Activated T-cell treated with anti-CD3 and anti-CD28 coated beads for 1 hour (primary cell): ENCODE measurements around the gene SCRN1.
"Not testable (repeated sequence)": the region's sequence is repeated elsewhere in the genome, so short reads cannot be mapped to it uniquely, and the experiment has no call there.

Source experiments
- DNase-seq: peaks from one replicate; pipeline ENCODE4 v3.0.0-alpha.2; 2020; ENCODE audit warnings: low read depth

SCRN1 gene

DNA sequence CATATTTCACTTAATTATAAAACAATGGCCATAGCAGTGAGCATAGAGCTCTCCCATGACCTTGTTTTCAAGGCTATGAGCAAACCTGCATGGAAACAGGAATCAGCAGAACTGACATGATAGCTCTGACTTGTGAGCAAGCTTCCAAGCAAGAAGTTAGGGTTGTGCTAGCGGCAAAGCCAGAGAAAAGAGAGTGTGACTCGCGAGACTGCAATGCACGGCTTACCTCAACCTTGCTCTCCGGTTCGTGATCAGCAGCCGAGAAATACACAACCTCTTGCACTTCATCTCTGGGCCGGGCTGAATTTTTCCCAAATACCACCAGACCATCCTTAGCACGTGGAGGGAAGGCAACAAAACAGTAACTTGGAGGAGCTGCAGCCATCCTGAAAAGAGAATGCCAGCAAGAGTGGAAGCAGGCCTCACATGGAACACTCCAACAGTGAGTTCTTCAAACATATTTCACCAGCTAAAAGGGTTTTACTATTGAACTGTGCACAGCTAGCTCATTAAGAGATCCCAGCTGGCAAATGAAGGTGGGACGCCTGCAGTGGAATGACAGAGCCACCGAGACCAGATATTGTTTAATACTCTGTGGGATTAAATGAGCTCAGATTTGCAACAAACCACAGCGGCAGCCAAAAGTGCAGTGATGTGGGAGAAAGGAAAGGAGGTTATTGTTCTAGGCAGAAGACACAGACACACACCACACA, 20.8 kb downstream of the SCRN1 start:
- no peak for DNase-seq

DNA sequence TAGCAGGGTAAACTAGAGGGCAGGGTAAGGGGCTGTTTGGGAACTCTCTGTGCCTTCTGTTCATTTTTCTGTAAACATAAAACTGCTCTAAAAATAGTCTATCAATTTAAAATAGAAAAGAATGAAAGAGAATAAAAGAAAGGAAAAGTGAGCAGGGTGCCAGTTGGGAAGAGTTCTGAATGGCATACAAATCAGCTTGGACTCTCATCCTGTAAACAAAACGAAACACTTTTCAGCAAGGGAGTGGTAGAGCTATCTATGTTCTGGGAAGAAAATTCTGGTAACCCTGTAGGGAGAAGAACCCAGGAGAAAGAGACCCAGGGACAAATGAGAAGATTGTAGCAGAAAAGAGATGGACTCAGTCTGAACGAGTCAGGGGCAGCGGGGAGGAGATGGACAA, 24.6 kb downstream of the SCRN1 start:
- DNase-seq = no peak

GRCh38 chr7:29962035-29962434, 27.6 kb downstream of the SCRN1 start:
- no peak for DNase-seq

DNA sequence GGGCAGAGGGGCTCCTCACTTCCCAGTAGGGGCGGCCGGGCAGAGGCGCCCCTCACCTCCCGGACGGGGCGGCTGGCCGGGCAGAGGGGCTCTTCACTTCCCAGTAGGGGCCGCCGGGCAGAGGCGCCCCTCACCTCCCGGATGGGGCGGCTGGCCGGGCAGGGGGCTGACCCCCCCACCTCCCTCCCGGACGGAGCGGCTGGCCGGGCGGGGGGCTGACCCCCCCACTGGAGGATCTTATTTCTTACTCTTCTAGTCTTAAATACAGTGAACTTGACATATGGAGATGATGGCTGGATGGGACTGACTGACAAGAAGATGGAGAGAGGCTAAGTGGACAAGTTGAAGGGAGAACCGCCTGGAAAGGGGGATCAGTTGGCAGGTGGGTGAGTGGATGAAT, 28.0 kb downstream of the SCRN1 start:
- DNase-seq = not testable (repeated sequence)

DNA sequence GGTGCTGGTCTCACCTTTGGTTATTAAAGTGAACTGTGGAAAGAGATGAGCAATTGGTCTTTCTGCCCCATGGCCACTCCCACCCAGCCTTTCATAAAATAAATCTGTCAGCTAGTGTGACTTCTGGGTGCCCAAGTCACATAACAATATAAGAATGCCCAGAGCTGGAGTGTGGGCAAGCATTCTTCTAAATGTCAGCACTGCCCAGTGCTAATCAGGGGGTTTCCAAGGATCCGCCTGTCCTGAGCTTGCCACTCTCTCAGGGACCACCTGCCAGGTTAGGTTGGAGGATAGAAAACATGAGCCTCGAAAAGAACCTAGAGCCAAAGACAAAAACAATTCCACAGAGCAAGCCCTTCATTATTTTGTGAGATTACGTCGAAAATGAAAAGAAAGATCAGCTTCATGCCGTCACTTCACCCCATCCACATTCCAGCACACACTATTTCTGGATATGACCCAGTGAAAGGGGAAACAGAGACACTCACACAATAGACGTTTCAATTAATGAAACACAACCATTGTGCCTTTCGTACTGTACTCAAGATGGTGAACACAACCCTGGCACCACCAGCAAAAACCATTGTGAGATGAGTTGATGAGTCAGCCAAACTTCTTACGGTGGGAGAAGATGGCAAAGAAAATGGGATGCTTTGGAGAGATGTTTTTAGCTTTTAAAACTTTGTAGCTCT, 30.8 kb downstream of the SCRN1 start:
- DNase-seq = no peak

DNA sequence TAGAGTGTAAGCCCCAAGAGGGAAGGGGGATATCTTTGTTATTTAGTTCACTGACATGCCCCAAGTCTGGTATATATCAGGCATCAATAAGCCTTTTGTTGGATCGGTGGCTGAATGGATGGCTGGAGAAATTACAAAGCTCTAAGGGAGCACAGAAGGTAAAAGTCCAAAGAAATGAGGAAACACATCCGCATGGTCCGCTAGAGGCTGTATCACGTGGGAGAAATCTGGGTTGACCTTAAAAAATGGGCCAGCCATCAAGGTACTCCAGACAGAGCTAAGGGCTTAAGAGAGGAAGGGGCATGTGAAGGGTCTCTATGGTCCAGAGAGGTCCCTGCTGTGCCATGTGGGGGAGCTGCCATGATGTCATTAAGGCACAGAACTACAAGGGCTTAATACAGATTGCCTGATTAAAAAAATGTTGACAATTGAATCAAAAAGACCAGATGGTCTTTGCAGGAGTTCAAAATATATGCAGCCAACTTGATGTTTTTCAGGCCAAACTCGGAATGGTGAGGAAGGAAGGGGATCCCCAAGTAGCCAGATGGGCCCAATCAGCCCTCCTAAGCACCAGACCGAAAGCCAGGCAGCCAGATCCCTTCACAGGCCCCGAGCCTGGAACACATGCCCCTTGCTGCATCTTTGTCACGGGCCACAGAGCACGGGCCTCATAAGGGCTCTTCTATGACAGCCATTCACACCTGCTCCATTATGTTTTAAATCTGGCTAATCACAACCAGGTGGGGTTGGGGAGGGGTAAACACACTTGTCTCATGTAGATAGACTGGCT, 31.9 kb downstream of the SCRN1 start:
- no peak for DNase-seq

- no peak for DNase-seq
Observed at GRCh38 chr7:29956487-29956836, 33.1 kb downstream of the SCRN1 start.

DNA sequence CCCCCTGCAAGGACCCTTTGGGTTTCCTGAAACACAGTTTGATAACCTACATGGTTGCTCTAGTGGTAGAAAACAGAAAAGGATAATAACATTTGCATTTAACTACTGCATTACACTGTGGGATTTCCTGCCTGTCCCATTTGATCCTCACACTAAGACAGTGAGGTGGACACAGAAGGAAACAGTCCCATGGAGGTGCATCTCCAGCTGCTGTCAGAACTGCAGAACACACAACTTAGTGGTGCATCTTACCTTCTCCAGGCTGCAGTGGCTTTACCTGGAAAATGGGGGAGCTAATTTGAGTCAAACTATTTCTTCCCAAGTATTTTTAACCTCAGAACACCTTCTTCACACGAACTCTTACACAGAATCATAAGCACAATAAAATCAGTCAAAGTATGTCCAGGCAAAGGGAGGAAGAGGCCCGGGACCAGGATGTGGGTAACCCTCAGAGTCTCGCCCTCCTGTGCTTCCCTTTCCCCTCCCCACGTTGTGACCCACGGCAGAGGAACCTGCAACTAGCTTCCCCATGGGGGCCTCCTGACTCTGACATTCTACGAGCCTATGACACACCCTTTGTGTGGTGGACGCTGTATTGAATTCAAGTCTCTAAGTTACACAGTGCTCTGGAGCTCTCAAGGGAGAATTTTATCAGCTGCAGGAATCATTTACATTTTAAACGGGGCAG, 33.7 kb downstream of the SCRN1 start:
- no peak for DNase-seq

DNA sequence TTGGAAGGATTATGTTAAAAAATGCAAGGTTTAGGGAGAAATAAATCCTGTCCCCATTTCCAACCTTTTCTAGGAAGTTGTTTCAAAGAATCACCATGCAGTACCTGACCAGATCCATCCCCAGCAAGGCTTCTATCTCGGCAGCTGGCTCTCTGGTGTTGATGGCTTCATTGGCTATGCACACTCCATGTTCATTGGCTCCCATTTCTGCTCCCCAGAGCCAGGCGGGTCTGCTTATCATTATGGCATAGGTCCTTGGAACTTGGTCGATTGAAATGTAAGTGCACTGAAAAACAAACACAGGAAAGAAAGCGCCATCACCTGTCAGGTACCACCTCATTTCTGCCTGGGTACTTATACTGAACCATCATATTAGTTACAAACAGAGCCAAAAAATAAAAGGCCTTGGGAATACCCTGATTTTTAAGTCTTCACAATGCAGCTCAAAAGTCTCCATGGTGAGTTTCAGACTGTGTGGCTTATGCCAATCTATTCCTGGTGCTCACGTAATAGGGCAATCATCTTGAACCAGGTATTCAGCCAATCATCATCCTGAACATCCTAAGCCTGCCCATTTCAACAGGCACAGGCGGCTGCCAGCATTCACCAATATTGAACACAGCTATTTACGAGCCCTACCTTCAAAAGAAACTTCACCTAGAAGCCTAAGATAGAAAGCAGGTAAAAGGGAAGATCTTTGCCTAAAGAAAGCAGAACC, 34.4 kb downstream of the SCRN1 start:
- DNase-seq = no peak

- DNase-seq = no peak
Observed at GRCh38 chr7:29953726-29954347, 35.8 kb downstream of the SCRN1 start.

- DNase-seq = no peak
Observed at GRCh38 chr7:29951206-29951605, 38.4 kb downstream of the SCRN1 start.

GRCh38 chr7:29950480-29950879, 39.1 kb downstream of the SCRN1 start:
- no peak for DNase-seq

DNA sequence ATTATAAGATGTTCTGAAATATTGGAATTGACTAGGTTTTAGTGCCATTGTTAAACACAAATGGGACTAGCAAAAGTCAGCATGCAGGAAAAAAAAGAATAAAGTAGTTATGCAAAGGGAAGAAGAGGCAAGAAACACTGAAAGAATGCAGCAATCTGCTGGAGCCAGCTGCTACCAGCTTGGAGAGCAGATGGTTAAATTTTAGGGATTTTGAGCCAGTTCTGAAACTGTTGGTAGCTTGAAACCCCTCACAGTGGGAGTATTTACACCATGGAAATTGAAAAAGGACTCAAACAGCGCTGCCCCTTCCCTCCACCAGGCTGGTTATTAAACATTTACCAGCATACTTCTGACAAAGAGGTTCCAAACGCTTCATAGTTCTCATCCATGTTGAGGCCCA, 41.0 kb downstream of the SCRN1 start:
- DNase-seq = no peak

DNA sequence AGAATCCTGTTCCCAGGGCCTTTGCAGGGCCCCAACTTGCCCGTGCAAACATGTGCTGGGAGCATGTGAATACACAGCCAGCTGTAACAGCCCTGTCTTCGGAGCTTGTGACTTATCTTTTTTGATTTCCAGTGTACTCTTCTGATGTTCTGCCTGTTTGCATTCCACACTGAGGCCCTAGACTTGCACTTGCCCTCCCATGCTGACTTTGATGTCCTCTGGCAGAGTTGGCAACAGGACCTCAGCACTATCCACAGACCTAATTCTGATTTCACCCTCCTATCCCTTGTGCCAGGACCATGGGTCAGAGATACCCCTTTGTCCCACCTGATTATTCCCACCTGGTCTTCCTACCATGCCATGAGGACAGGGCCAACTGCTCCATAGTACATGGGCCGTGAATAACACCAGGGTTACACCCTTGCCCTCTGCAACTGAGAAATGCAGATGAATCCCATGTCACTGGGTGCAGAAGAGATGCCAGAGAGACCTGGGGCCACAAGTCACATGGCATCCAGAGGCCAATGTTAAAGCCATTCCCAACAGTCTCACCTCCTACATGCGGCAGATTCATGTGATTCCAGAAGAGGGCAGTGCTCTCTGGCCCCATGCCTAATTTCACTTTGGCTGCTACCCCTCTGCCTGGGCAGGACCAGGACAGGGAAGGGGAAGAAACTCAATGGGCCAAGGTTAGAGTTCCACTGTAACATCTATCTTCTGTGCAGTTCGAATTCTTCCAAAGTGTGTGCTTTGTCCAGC, 43.0 kb downstream of the SCRN1 start:
- DNase-seq = no peak

DNA sequence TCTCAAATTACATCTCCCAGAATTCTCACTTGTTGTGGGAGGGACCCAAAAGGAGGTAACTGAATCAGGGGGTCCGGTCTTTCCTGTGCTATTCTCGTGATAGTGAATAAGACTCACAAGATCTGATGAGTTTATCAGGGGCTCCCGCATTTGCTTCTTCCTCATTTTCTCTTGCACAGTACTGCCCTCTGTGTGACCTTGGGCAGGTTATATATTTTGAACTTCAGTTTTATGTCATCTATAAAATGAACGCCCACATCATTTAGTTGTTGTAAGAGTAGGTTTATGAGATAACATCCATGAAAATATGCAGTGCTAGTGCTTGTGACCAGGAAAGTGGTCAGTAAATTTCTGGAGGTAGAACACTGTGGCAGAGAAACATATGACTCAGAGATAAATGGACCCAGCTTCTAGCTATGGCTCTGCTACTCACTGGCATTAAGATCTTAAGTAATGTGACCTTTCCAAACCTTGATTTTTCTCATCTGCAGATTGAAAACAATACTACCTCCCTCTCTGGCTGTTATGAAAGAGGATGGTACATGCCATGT, 44.3 kb downstream of the SCRN1 start:
- DNase-seq = no peak

DNA sequence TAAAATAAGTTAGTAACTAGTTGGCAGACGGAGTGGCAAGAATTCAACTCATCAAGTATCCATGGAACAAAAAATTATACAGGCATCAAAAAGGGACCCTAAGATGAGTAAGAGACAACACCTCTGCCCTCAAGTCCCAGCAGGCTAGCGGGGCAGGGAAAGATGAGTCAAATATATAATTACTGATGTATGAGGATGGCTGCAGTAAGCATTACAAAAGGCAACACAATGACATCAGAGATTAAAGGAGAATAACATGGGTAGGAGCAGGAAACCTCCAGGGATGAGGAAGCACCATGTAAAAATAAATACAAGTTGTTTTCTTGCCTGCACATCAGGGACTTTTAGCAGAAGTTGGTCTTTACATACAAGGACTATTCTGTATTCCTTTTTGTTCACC, 49.4 kb downstream of the SCRN1 start:
- no peak for DNase-seq

DNA sequence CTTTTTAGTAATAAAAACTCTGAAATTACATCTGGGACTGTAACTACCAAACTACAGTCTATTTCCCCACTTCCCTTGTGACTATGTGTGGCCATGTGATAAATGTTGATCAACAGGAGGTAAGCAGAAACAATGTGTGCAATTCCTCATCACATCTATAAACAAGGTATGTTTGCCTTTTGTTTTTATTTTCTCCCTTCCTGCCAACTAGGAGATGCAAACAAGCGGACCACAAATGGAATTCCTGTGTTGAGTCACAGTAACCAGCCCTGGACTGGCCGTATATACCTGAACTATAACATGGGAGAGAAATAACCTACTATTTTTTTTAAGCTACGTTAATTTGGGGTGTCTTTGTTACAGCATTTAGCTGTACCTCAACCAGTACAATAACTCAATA, 52.5 kb downstream of the SCRN1 start:
- no peak for DNase-seq

DNA sequence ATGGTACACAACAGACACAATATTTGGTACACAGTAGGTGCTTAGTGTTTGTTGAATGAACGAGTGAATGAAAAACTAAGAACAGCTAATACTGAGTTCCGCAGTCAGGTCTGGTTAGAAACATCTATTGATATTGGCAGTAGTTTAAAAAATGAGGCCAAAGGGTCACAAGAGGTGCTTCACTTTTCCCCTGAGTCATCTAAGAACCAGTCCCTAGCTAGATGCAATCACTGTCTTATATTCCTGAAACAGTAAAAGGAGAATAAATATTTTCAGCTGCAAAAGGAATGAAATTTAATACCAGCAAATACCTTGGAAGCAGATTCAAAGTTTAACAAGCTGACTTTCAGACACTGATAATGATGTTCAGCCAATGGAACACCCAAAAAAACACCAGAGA, 54.5 kb downstream of the SCRN1 start:
- no peak for DNase-seq

GRCh38 chr7:29929018-29929807, 60.4 kb downstream of the SCRN1 start:
- DNase-seq = no peak

- DNase-seq = no peak
Observed at GRCh38 chr7:29926741-29927140, 62.9 kb downstream of the SCRN1 start.
